CD4-positive, CD25-positive, alpha-beta regulatory T cell (primary cell): ENCODE measurements around the gene IGSF5. TPM values are rescaled to one million over a fixed set of nuclear protein-coding genes. Genes with fewer than 3 reads are reported as not detected.
"Not testable (repeated sequence)": the region's sequence is repeated elsewhere in the genome, so short reads cannot be mapped to it uniquely, and the experiment has no call there.

Source experiments
- ATAC-seq, 2 donors: fragments of 150-1000 bp; cut with Tn5 transposase; one replicate each; pipeline ENCODE4 v1.10.0; 2021; ENCODE audit warnings: low read depth in 2 of 2, moderate number of reproducible peaks in 2 of 2, moderate library complexity in 1 of 2
- DNase-seq, 3 donors: peaks; one replicate each; pipeline versions ENCODE4 v3.0.0 to v3.0.0-alpha.2; 2012 to 2022; ENCODE audit warnings: mixed read lengths in 1 of 3
- H3K27ac ChIP-seq: one replicate; pipeline ENCODE4 v1.7.0; 2013; ENCODE audit warnings: mild to moderate bottlenecking, low read length; ENCODE audit not compliant: insufficient read depth, poor library complexity, severe bottlenecking
- H3K27me3 ChIP-seq: one replicate; pipeline ENCODE4 v1.7.0; 2013; ENCODE audit warnings: low read length; ENCODE audit not compliant: control insufficient read depth, insufficient read depth
- H3K36me3 ChIP-seq: one replicate; pipeline ENCODE4 v1.7.0; 2013; ENCODE audit warnings: mild to moderate bottlenecking, low read length, moderate library complexity; ENCODE audit not compliant: control insufficient read depth, insufficient read depth
- H3K4me1 ChIP-seq: 2 replicates; pipeline ENCODE4 v1.7.0; 2013; ENCODE audit warnings: mild to moderate bottlenecking, low read length; ENCODE audit not compliant: insufficient read depth, control insufficient read depth, poor library complexity, severe bottlenecking
- H3K4me3 ChIP-seq: one replicate; pipeline ENCODE4 v1.7.0; 2013; ENCODE audit warnings: low read depth, mild to moderate bottlenecking, low read length, moderate library complexity
- H3K9me3 ChIP-seq, 2 experiments: 1 replicate in 1 of 2; 2 replicates in 1 of 2; pipeline ENCODE4 v1.7.0; 2013; ENCODE audit warnings: low read length in 2 of 2, mild to moderate bottlenecking in 1 of 2, moderate library complexity in 1 of 2; ENCODE audit not compliant: control insufficient read depth in 2 of 2
- H3K27ac Mint-ChIP-seq, 3 donors: one replicate each; pipeline ENCODE4 v1.8.0; 2020 to 2022; ENCODE audit warnings: mild to moderate bottlenecking in 3 of 3, mixed read lengths in 3 of 3, moderate library complexity in 2 of 3
- H3K27me3 Mint-ChIP-seq: one replicate; pipeline ENCODE4 v1.8.0; 2022; ENCODE audit warnings: mild to moderate bottlenecking, mixed read lengths
- H3K36me3 Mint-ChIP-seq: one replicate; pipeline ENCODE4 v1.8.0; 2020; ENCODE audit warnings: mixed read lengths
- H3K4me1 Mint-ChIP-seq, 4 donors: one replicate each; pipeline ENCODE4 v1.8.0; 2020 to 2022; ENCODE audit warnings: mixed read lengths in 4 of 4, mild to moderate bottlenecking in 1 of 4
- H3K4me3 Mint-ChIP-seq, 4 donors: one replicate each; pipeline ENCODE4 v1.8.0; 2020 to 2022; ENCODE audit warnings: mild to moderate bottlenecking in 4 of 4, mixed read lengths in 4 of 4, moderate library complexity in 3 of 4
- H3K9me3 Mint-ChIP-seq, 7 donors: one replicate each; pipeline ENCODE4 v1.8.0; 2020 to 2022; ENCODE audit warnings: mixed read lengths in 7 of 7, mild to moderate bottlenecking in 3 of 7, moderate library complexity in 2 of 7
- polyA plus RNA-seq, 4 donors: library from polyadenylated mRNA; unstranded; fragments of 300-500 nt; fragmentation: Illumina TruSeq; gene quantifications; one replicate each; pipeline ENCODE4 v1.2.3, GENCODE V29; 2021
- total RNA-seq: library from RNA; stranded (reverse); gene quantifications from one replicate; pipeline ENCODE4 v1.2.3, GENCODE V29; 2022

Gene IGSF5
- total RNA-seq: not detected
- not detected for polyA plus RNA-seq

GRCh38 chr21:39744883-39745282 is at the start of gene IGSF5:
TSS of gene IGSF5 (plus strand) at chr21:39745183. CDS start at chr21:39745510, 327 bp downstream.
- not testable (repeated sequence) for H3K4me3 ChIP-seq, H3K27me3 ChIP-seq, H3K9me3 Mint-ChIP-seq, H3K27ac ChIP-seq, DNase-seq, H3K4me1 ChIP-seq, H3K36me3 ChIP-seq, H3K9me3 ChIP-seq, ATAC-seq, H3K27me3 Mint-ChIP-seq, H3K27ac Mint-ChIP-seq, H3K4me3 Mint-ChIP-seq, H3K4me1 Mint-ChIP-seq, H3K36me3 Mint-ChIP-seq

GRCh38 chr21:39696196-39696595 is 48.8 kb upstream of the IGSF5 start:
- Histone ChIP-seq H3K36me3 (no peaks in the 10 kb centered on the region), H3K4me3 (no peak overlapping the region), H3K4me1 (no peaks in the 10 kb centered on the region), H3K27ac (no peak overlapping the region), H3K27me3 (no peaks in the 10 kb centered on the region), H3K9me3 (no peaks in the 10 kb centered on the region)
- H3K36me3 Mint-ChIP-seq: no peaks in the 10 kb centered on the region
- no peak overlapping the region for H3K27ac Mint-ChIP-seq
- H3K4me1 Mint-ChIP-seq: no peaks in the 10 kb centered on the region
- H3K9me3 Mint-ChIP-seq: peaks cover 0 to 5% (median 0%) of the 10 kb centered on the region in 7 donors
- no peaks in the 10 kb centered on the region for H3K27me3 Mint-ChIP-seq
- no peak for DNase-seq
- no peak overlapping the region for H3K4me3 Mint-ChIP-seq
- no peak for ATAC-seq

DNA sequence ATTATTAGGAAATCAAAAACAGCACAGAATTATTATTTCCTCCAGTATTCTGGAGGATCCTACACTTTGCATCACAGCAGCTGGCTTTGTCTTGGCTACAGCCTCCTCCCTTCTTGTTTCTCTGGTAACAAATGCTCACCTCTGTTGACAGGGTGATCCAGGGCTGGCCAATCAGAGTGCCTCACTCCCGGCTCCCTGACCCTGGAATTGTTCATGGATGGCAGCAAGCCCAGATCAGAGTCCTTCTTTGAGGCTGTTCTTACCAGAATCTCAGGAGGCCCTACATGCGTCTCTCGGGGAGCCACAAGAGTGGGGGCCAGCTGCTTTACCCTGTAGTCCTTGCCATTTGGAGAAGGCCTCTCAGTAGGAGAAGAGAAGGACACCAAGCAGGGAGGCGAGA is 48.4 kb upstream of the IGSF5 start:
- Histone ChIP-seq H3K36me3 (no peaks in the 10 kb centered on the region), H3K9me3 (no peaks in the 10 kb centered on the region), H3K4me1 (no peaks in the 10 kb centered on the region), H3K27me3 (no peaks in the 10 kb centered on the region), H3K4me3 (no peak overlapping the region), H3K27ac (no peak overlapping the region)
- Mint-ChIP-seq H3K4me3 (no peak overlapping the region), H3K27me3 (no peaks in the 10 kb centered on the region), H3K27ac (no peak overlapping the region), H3K9me3 (peaks cover 0 to 5% (median 0%) of the 10 kb centered on the region in 7 donors), H3K36me3 (no peaks in the 10 kb centered on the region), H3K4me1 (no peaks in the 10 kb centered on the region)
- DNase-seq: no peak
- ATAC-seq: no peak

- no peak overlapping the region for H3K4me3 ChIP-seq
These were observed 44.7 kb upstream of the IGSF5 start for GRCh38 chr21:39700318-39700717.

DNA sequence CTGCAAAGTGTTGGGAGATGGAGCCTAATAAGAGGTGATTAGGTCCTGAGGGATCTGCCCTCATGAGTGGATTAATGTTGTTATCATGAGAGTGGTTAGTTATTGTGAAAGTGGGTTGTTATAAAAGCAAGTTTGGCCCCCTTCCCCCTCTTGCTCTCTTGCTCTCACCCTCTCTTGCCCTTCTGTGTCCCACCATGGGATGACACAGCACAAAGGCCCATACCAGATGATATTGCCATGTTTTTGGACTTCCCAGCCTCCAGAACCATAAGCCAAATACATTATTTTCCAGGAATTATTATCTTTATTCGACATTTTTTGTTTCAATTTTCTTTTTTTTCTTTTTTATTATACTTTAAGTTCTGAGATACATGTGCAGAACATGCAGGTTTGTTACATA is 41.4 kb upstream of the IGSF5 start:
- Mint-ChIP-seq H3K9me3 (peaks cover 0 to 7% (median 2%) of the 10 kb centered on the region in 7 donors), H3K27me3 (no peaks in the 10 kb centered on the region), H3K27ac (no peak overlapping the region), H3K36me3 (no peaks in the 10 kb centered on the region), H3K4me3 (no peak overlapping the region), H3K4me1 (no peaks in the 10 kb centered on the region)
- no peak overlapping the region for H3K4me3 ChIP-seq
- no peak for ATAC-seq
- no peaks in the 10 kb centered on the region for H3K4me1 ChIP-seq
- no peaks in the 10 kb centered on the region for H3K36me3 ChIP-seq
- DNase-seq: no peak
- H3K9me3 ChIP-seq: peaks cover 0 to 3% of the 10 kb centered on the region in 2 experiments
- H3K27ac ChIP-seq: no peak overlapping the region
- no peaks in the 10 kb centered on the region for H3K27me3 ChIP-seq

More at GRCh38 chr21:39700318-39700717, 44.7 kb upstream of the IGSF5 start:
- H3K27ac Mint-ChIP-seq: no peak overlapping the region
- H3K36me3 Mint-ChIP-seq: no peaks in the 10 kb centered on the region
- H3K9me3 ChIP-seq: peaks cover 0 to 3% of the 10 kb centered on the region in 2 experiments
- H3K4me1 Mint-ChIP-seq: no peaks in the 10 kb centered on the region
- no peak overlapping the region for H3K27ac ChIP-seq
- H3K4me1 ChIP-seq: no peaks in the 10 kb centered on the region
- no peak overlapping the region for H3K4me3 Mint-ChIP-seq
- no peak for ATAC-seq
- peaks cover 0 to 7% (median 2%) of the 10 kb centered on the region in 7 donors for H3K9me3 Mint-ChIP-seq
- H3K36me3 ChIP-seq: no peaks in the 10 kb centered on the region
- H3K27me3 Mint-ChIP-seq: no peaks in the 10 kb centered on the region
- no peak for DNase-seq
- no peaks in the 10 kb centered on the region for H3K27me3 ChIP-seq

DNA sequence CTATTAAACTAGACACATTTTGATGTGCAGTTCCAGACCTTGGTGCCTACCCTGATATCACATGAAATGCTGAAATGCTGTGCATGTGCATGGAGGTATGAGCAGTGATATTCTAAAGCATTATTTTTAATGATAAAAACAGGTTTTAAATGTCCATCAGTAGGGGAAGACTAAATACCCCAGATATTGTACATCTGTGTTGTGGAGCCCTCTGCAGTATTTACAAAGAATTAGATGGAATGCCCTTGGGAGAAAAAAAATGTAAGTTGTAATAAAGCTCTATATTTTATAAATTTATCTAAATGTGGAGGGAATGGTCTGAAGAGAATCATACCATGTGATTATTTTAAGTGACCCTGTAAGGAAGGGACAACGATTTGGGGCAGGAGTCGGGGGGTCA is 39.1 kb upstream of the IGSF5 start:
- H3K36me3 ChIP-seq: no peaks in the 10 kb centered on the region

DNA sequence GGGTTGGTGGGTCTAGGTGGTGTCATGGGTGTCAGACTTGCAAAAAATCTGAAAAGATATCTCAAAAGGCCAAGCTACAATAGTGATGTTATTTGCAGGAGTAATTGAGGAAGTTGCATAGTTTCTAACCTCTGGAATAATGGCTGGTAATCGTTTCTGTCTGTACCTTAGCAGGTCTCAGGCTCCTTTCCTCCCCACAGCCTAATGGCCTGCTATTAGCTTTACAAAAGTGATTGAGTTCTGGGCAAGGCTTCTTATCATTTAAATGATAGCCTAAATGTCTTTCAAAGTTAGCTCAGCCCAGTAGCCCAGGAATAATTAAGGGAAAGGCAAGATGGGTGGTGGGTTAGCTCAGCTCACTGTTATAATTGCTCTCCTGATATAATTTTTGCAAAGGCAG is 37.7 kb upstream of the IGSF5 start:
- Mint-ChIP-seq H3K4me3 (no peak overlapping the region), H3K36me3 (no peaks in the 10 kb centered on the region), H3K4me1 (no peaks in the 10 kb centered on the region)

More for the DNA sequence above, 39.1 kb upstream of the IGSF5 start:
- Mint-ChIP-seq H3K4me1 (no peaks in the 10 kb centered on the region), H3K4me3 (no peak overlapping the region), H3K36me3 (no peaks in the 10 kb centered on the region), H3K27ac (no peak overlapping the region), H3K27me3 (peaks cover 4% of the 10 kb centered on the region), H3K9me3 (peaks cover 0 to 7% (median 2%) of the 10 kb centered on the region in 7 donors)
- Histone ChIP-seq H3K4me3 (no peak overlapping the region), H3K27me3 (no peaks in the 10 kb centered on the region), H3K9me3 (peaks cover 0 to 3% of the 10 kb centered on the region in 2 experiments), H3K4me1 (no peaks in the 10 kb centered on the region), H3K27ac (no peak overlapping the region)
- DNase-seq (no peak), ATAC-seq (no peak)

GRCh38 chr21:39710866-39711265 is 34.1 kb upstream of the IGSF5 start:
- Mint-ChIP-seq H3K27ac (no peak overlapping the region), H3K27me3 (peaks cover 4% of the 10 kb centered on the region), H3K36me3 (no peaks in the 10 kb centered on the region), H3K4me3 (no peak overlapping the region), H3K4me1 (no peaks in the 10 kb centered on the region), H3K9me3 (peaks cover 0 to 7% (median 0%) of the 10 kb centered on the region in 7 donors)
- Histone ChIP-seq H3K27ac (no peak overlapping the region), H3K4me1 (no peaks in the 10 kb centered on the region), H3K27me3 (no peaks in the 10 kb centered on the region), H3K4me3 (no peak overlapping the region), H3K36me3 (no peaks in the 10 kb centered on the region), H3K9me3 (no peaks in the 10 kb centered on the region)
- ATAC-seq (no peak), DNase-seq (no peak)

More for the DNA sequence above, 37.7 kb upstream of the IGSF5 start:
- ATAC-seq: no peak
- no peak for DNase-seq
- Histone ChIP-seq H3K27me3 (no peaks in the 10 kb centered on the region), H3K9me3 (peaks cover 0 to 3% of the 10 kb centered on the region in 2 experiments), H3K4me1 (no peaks in the 10 kb centered on the region), H3K36me3 (no peaks in the 10 kb centered on the region), H3K27ac (no peak overlapping the region), H3K4me3 (no peak overlapping the region)
- H3K9me3 Mint-ChIP-seq: peaks cover 0 to 7% (median 2%) of the 10 kb centered on the region in 7 donors
- H3K27ac Mint-ChIP-seq: no peak overlapping the region
- peaks cover 4% of the 10 kb centered on the region for H3K27me3 Mint-ChIP-seq
